Kidney (tissue), 14 donors: ENCODE results near the gene CCDC74B. TPM values are rescaled to one million over a fixed set of nuclear protein-coding genes. Genes with fewer than 3 reads are reported as not detected.
"Not testable (repeated sequence)": the region's sequence is repeated elsewhere in the genome, so short reads cannot be mapped to it uniquely, and the experiment has no call there.

Experiments used
- DNase-seq, 5 donors: peaks; one replicate each; pipeline ENCODE4 v3.0.0-alpha.2; 2013 to 2020
- FAIRE-seq: peaks from 2 replicates; lab custom pipeline; 2012; peaks lifted over from hg19 to GRCh38; lab: Jason Lieb, UNC
- H3K27ac ChIP-seq, 2 donors: one replicate each; pipeline ENCODE4 v1.7.0; 2013; ENCODE audit warnings: low read depth in 2 of 2, low read length in 2 of 2, inconsistent platforms in 1 of 2
- H3K27me3 ChIP-seq: one replicate; pipeline ENCODE4 v1.7.1; 2013; ENCODE audit warnings: low read length, inconsistent platforms; ENCODE audit not compliant: control insufficient read depth, insufficient read depth
- H3K36me3 ChIP-seq, 3 donors: one replicate each; pipeline versions ENCODE4 v1.7.0 to v1.7.1; 2013; ENCODE audit warnings: low read length in 3 of 3, control low read depth in 1 of 3, inconsistent platforms in 1 of 3; ENCODE audit not compliant: insufficient read depth in 3 of 3, control insufficient read depth in 2 of 3
- H3K4me1 ChIP-seq, 3 donors: one replicate each; pipeline versions ENCODE4 v1.7.0 to v1.7.1; 2013; ENCODE audit warnings: low read length in 3 of 3, inconsistent platforms in 1 of 3, low read depth in 1 of 3; ENCODE audit not compliant: control insufficient read depth in 2 of 3, insufficient read depth in 2 of 3
- H3K4me3 ChIP-seq, 3 donors: one replicate each; pipeline versions ENCODE4 v1.7.0 to v1.8.1; 2013; ENCODE audit warnings: low read length in 3 of 3, control low read depth in 1 of 3, inconsistent platforms in 1 of 3
- H3K9ac ChIP-seq, 3 donors: one replicate each; pipeline versions ENCODE4 v1.7.0 to v1.7.1; 2013; ENCODE audit warnings: low read length in 3 of 3, control low read depth in 1 of 3, inconsistent platforms in 1 of 3
- H3K9me3 ChIP-seq, 3 donors: one replicate each; pipeline versions ENCODE4 v1.7.0 to v1.7.1; 2013; ENCODE audit warnings: low read length in 3 of 3, control low read depth in 1 of 3, inconsistent platforms in 1 of 3; ENCODE audit not compliant: control insufficient read depth in 2 of 3, insufficient read depth in 1 of 3
- CTCF ChIP-seq: IDR thresholded peaks from 3 replicates; pipeline ENCODE4 v1.5.1; 2012; ENCODE audit warnings: mild to moderate bottlenecking, moderate library complexity, borderline replicate concordance; ENCODE audit not compliant: insufficient read depth; ENCODE audit errors: extremely low read depth
- intact Hi-C: fragments of 100-400 bp; cut with DNase I; formaldehyde crosslinking; loops from one replicate; pipeline ENCODE4 v1.11.1; 2022
- polyA plus RNA-seq: library from polyadenylated mRNA; stranded (reverse); fragments of 350-450 nt; fragmentation: Illumina TruSeq; extraction: RNeasy Lipid Tissue Mini Kit (QIAGEN cat#74804); gene quantifications from one replicate; pipeline ENCODE4 v1.2.3, GENCODE V29; 2014; ENCODE audit warnings: low read depth, low replicate concordance; ENCODE audit not compliant: insufficient read depth
- total RNA-seq: library from RNA; stranded (reverse); fragmentation: NEBNext Ultra II Directional; extraction: Animal tissue kit (Norgen Biotek cat#: 25700); gene quantifications from one replicate; pipeline ENCODE4 v1.2.1, GENCODE V29; 2021
- donor health status: control.
- donor health status: control.
- donor health status: control.
- donor health status: control.
- donor health status: control.
- donor health status: DM: yes; HTN: yes; CAD: no.
- donor health status: Normal renal cell carcinoma (clear cell type).

CCDC74B gene
- total and polyA plus RNA-seq, 2 donors from 2014 or later: 4.5 to 6.4 TPM

GRCh38 chr2:130187859-130188792, 43.2 kb upstream of the CCDC74B start:
- not testable (repeated sequence) for H3K27ac ChIP-seq, H3K9ac ChIP-seq, H3K9me3 ChIP-seq, DNase-seq, H3K4me1 ChIP-seq, H3K36me3 ChIP-seq, H3K27me3 ChIP-seq, H3K4me3 ChIP-seq, FAIRE-seq
- intact Hi-C loops: loop anchor here (10.0 kb wide), 2 partner anchors 147 to 1297 kb away; no protein-coding TSS in a partner anchor

- no peak for TF ChIP-seq CTCF
- H3K27ac ChIP-seq: no peak overlapping the region
- H3K9me3 ChIP-seq: no peaks in the 10 kb centered on the region
- intact Hi-C loops: loop anchor here (10.0 kb wide), 2 partner anchors 148 to 1298 kb away; no protein-coding TSS in a partner anchor
- H3K9ac ChIP-seq: no peak overlapping the region
- H3K4me1 ChIP-seq: peaks cover 0 to 8% (median 0%) of the 10 kb centered on the region in 3 donors
- H3K4me3 ChIP-seq: no peak overlapping the region
- DNase-seq (no peak), FAIRE-seq (no peak)
- H3K27me3 ChIP-seq: no peaks in the 10 kb centered on the region
- H3K36me3 ChIP-seq: no peaks in the 10 kb centered on the region
Observed at GRCh38 chr2:130187268-130187667, 42.4 kb upstream of the CCDC74B start.

GRCh38 chr2:130186391-130186790, 41.5 kb upstream of the CCDC74B start:
- Histone ChIP-seq H3K9me3 (no peaks in the 10 kb centered on the region), H3K27me3 (no peaks in the 10 kb centered on the region), H3K4me1 (peaks cover 0 to 8% (median 0%) of the 10 kb centered on the region in 3 donors), H3K4me3 (no peak overlapping the region), H3K27ac (no peak overlapping the region), H3K36me3 (no peaks in the 10 kb centered on the region), H3K9ac (no peak overlapping the region)
- TF ChIP-seq CTCF: no peak
- DNase-seq (no peak), FAIRE-seq (no peak)
- intact Hi-C loops: loop anchor here (10.0 kb wide), 2 partner anchors 148 to 1298 kb away; no protein-coding TSS in a partner anchor

- Histone ChIP-seq H3K9me3 (no peaks in the 10 kb centered on the region), H3K4me1 (peaks cover 0 to 8% (median 0%) of the 10 kb centered on the region in 3 donors), H3K9ac (no peak overlapping the region), H3K27me3 (no peaks in the 10 kb centered on the region), H3K4me3 (no peak overlapping the region), H3K27ac (no peak overlapping the region), H3K36me3 (no peaks in the 10 kb centered on the region)
- FAIRE-seq (no peak), DNase-seq (no peak)
- intact Hi-C loops: loop anchor here (10.0 kb wide), 2 partner anchors 149 to 1299 kb away; no protein-coding TSS in a partner anchor
- TF ChIP-seq CTCF: no peak
Observed at GRCh38 chr2:130185896-130186295, 41.0 kb upstream of the CCDC74B start.
